Brain microvascular endothelial cell (primary cell): ENCODE measurements around the gene CXorf38.
A peak's percentile ranks its signal among the peaks of the same experiment; 100 is the strongest.

Experiments
- DNase-seq: peaks from one replicate; pipeline ENCODE4 v3.0.0-alpha.2; 2020
- H3K27ac ChIP-seq: fragments of 250-450 bp; sonication (Bioruptor Pico); 2 replicates; pipeline ENCODE4 v1.5.1; 2020; ENCODE audit warnings: mild to moderate bottlenecking, moderate library complexity
- H3K27me3 ChIP-seq: fragments of 250-450 bp; sonication (Bioruptor Pico); replicated peaks from 2 replicates; pipeline ENCODE4 v1.5.1; 2020; ENCODE audit warnings: mild to moderate bottlenecking
- H3K36me3 ChIP-seq: fragments of 250-450 bp; sonication (Bioruptor Pico); replicated peaks from 2 replicates; pipeline ENCODE4 v1.5.1; 2020; ENCODE audit warnings: mild to moderate bottlenecking
- H3K4me3 ChIP-seq: 2 replicates; pipeline ENCODE4 v1.5.1; 2011; ENCODE audit warnings: low read depth, mild to moderate bottlenecking, control low read depth, low read length, moderate library complexity
- in situ Hi-C: cut with HindIII; loops from 2 replicates; pipeline ENCODE4 v1.10.0; 2017; ENCODE audit warnings: low sequenced_read_pairs, low pct_ligation_motif_present
- TF ChIP-seq, protein P1 (sequence below): IDR thresholded peaks from 2 replicates; pipeline ENCODE4 v1.5.1; 2011; ENCODE audit warnings: low read depth, mild to moderate bottlenecking, moderate library complexity, low read length, control low read depth, inconsistent platforms; ENCODE audit errors: missing control alignments

CXorf38 gene, protein sequence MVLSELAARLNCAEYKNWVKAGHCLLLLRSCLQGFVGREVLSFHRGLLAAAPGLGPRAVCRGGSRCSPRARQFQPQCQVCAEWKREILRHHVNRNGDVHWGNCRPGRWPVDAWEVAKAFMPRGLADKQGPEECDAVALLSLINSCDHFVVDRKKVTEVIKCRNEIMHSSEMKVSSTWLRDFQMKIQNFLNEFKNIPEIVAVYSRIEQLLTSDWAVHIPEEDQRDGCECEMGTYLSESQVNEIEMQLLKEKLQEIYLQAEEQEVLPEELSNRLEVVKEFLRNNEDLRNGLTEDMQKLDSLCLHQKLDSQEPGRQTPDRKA

DNA sequence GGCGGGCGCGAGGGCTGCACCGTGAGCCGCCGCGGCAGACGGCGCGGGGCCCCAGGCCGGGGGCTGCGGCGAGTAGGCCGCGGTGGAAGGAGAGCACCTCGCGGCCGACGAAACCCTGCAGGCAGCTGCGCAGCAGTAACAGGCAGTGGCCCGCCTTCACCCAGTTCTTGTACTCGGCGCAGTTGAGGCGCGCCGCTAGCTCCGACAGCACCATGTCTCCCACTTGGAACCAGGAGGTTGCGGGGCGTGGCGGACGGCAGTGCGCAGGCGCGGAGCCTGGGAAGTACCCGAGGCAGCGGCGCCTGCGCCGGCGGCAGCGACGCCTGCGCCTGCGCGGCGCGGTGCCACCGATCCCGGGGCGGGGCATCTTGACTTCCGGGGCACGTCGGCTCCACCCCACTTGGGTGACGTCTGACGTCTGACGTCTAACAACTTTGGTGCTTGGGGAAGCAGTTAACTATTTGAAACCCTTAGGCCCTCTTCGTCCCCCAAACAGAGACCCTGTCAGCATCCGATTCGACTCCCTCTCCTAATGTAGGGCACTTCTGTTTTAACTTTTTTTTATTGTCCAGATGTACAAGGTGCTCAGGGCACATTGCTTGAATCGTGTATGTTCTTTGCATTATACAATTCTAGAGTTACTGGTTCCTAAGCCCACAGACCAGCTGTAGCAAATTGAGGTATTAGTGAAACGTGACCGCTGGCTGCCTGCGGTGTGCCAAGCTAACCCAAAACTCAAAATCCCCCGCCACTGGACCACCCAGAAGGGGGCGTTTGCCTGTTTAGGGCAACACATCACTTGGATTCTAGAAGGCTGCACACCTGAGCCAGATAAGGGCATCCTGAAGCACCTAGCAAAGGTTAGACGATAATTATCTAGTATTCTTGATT, at the start of gene CXorf38:
Gene CXorf38 (minus strand): TSS at position 255 of the 891 bp plus-strand sequence. CDS start 41 bp downstream, at position 214.
- Histone ChIP-seq H3K4me3 (peak within 1 kb of the TSS; percentile 76), H3K27me3 (no peaks in the 10 kb centered on the region), H3K36me3 (no peaks in the 10 kb centered on the region), H3K27ac (peak within 1 kb of the TSS; percentile 51)
- TF ChIP-seq, protein P1, sequence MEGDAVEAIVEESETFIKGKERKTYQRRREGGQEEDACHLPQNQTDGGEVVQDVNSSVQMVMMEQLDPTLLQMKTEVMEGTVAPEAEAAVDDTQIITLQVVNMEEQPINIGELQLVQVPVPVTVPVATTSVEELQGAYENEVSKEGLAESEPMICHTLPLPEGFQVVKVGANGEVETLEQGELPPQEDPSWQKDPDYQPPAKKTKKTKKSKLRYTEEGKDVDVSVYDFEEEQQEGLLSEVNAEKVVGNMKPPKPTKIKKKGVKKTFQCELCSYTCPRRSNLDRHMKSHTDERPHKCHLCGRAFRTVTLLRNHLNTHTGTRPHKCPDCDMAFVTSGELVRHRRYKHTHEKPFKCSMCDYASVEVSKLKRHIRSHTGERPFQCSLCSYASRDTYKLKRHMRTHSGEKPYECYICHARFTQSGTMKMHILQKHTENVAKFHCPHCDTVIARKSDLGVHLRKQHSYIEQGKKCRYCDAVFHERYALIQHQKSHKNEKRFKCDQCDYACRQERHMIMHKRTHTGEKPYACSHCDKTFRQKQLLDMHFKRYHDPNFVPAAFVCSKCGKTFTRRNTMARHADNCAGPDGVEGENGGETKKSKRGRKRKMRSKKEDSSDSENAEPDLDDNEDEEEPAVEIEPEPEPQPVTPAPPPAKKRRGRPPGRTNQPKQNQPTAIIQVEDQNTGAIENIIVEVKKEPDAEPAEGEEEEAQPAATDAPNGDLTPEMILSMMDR: no peak
- DNase-seq: peak; percentile 86
- in situ Hi-C loops: no loop called here

DNA sequence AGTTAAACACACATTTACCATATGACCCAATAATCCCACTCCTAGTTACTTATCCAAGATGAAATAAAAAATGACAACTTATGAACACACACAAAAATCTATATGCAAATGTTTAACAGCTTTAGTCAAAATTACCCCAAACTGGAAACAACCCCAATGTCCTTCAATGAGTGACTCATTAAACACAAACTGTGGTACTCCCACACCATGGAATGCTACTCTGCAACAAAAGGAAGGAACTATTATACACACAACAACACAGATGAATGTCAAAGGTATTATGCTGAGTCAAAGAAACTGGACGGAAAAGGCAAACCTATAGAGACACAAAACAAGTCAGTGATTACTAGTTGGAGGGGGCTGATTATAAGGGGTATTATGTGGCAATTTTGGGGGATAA, 47.4 kb upstream of the CXorf38 start:
- TF ChIP-seq, protein P1: no peak
- no peak for DNase-seq
- no peak overlapping the region for H3K4me3 ChIP-seq
- H3K27me3 ChIP-seq: no peaks in the 10 kb centered on the region
- in situ Hi-C loops: no loop called here
- H3K36me3 ChIP-seq: peaks cover 3% of the 10 kb centered on the region
- H3K27ac ChIP-seq: no peak overlapping the region

DNA sequence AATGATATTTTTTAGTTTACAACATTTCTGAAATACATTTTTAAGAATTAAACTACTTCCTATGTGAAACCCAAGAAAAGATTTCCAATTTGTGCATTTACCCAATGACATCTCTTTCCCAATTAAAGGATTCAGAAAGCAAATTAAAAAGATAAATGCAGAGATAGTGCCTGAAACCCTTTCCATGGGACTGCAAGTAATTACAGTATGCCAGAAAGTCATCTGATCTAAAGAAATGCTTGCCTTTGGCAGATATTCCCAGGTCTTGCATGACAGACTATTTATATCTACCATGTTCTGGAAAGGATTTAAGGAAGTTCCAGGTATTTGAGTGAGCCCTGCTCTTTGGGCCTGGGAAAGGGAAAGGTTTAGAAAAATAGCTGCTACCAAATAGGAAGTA, 41.6 kb upstream of the CXorf38 start:
- in situ Hi-C loops: no loop called here
- H3K4me3 ChIP-seq: no peak overlapping the region
- no peak overlapping the region for H3K27ac ChIP-seq
- DNase-seq: no peak
- H3K27me3 ChIP-seq: no peaks in the 10 kb centered on the region
- peaks cover 5% of the 10 kb centered on the region for H3K36me3 ChIP-seq
- TF ChIP-seq, protein P1: no peak

DNA sequence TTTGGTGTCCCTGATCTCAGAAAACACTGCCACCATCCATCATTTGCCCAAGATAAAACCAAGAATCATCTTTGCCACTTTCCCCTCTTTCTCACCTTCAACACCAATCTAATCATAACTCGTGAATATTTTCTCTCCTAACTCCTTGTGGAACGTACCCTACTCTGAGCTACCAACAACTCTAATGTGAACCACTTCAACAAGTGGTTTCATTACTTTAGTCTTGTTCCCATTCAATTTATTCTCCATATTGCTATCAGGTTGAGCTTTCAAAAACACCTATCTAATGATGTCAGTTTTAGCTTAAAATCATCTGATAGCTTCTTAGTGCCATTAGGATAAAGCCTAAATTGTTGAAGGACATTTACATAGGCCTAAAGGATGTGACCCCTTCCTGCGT, 39.8 kb upstream of the CXorf38 start:
- no peak for DNase-seq
- Histone ChIP-seq H3K27me3 (no peaks in the 10 kb centered on the region), H3K4me3 (no peak overlapping the region), H3K27ac (no peak overlapping the region), H3K36me3 (peaks cover 5% of the 10 kb centered on the region)
- in situ Hi-C loops: no loop called here
- TF ChIP-seq, protein P1: no peak

DNA sequence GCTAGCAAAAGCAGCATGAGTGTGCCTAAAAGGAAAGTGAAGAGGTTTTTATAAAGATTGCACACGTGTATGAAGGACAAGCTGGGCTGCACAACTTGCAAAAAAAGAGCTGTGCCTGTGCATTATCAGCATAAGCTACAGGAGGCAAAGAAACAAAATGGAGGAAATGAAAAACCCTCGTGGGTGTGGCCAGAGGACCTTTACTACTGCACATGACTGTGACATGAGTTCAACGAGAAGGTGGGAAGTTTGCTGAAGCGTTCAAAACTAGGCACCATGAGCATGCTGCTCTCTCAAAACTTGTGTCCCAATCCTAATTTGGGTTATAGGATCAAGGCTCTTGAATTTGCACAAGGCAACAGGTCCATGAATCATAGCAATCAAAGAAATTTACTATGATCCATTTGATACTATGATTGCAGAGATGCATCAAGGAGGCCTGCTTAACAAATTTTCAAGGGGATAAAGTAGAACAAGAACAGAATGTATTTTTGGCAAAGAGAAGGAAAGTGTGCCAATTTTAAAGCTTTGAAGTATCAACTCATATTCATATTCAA, 38.1 kb upstream of the CXorf38 start:
- in situ Hi-C loops: no loop called here
- no peak for DNase-seq
- H3K4me3 ChIP-seq: no peak overlapping the region
- H3K36me3 ChIP-seq: peaks cover 2% of the 10 kb centered on the region
- TF ChIP-seq, protein P1: no peak
- H3K27me3 ChIP-seq: no peaks in the 10 kb centered on the region
- no peak overlapping the region for H3K27ac ChIP-seq
